Dendritic cell treated with granulocyte-macrophage colony-stimulating factor and Interleukin-4, amounts not matched to agents 40 ng/mL and 50 ng/mL, for 4 days (primary cell): ENCODE results near the gene SUGCT.

Source experiments
- H3K27ac Mint-ChIP-seq: one replicate; pipeline ENCODE4 v1.8.0; 2022; ENCODE audit warnings: mild to moderate bottlenecking, mixed read lengths
- H3K27me3 Mint-ChIP-seq: one replicate; pipeline ENCODE4 v1.8.0; 2022; ENCODE audit warnings: mild to moderate bottlenecking, mixed read lengths
- H3K36me3 Mint-ChIP-seq: one replicate; pipeline ENCODE4 v1.8.0; 2022; ENCODE audit warnings: low read depth, mixed read lengths
- H3K4me1 Mint-ChIP-seq: one replicate; pipeline ENCODE4 v1.8.0; 2022; ENCODE audit warnings: low read depth, mixed read lengths
- H3K4me3 Mint-ChIP-seq: one replicate; pipeline ENCODE4 v1.8.0; 2022; ENCODE audit warnings: mild to moderate bottlenecking, moderate library complexity, mixed read lengths
- H3K9me3 Mint-ChIP-seq: one replicate; pipeline ENCODE4 v1.8.0; 2022; ENCODE audit warnings: mixed read lengths
- intact Hi-C: fragments of 100-400 bp; cut with micrococcal nuclease; formaldehyde crosslinking; loops from one replicate; pipeline ENCODE4 v1.15.0; 2022

Gene SUGCT

DNA sequence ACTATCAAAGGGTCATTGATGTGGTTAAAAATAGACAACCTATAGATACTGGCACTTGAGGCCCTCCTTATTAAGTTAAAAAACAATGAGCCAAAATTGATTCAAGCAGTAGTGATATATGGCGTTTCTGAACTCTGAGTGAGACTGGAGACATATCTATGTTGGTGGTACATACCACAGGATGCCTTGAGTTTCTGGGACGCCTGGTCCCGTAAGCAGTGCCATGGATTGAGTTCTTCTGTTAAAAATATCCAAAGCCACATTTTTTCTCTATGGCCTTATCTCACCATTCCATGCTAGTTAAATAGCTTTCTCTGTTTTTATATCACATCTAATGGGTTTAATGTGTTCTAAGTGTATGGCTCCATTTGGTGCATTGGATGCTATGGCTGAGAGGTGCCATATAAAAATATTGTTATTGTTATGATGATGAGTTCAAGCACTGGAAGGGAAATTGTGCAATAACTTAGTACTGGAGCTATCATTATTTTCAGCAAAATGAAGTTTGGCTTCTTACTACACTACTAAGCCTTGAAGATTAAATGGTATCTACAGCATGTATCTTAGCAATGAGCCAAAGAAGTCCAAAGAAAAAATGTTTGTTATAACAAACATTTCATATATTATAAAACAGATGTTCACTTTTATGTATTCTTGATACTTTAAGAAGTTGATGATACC lies 713.9 kb downstream of the SUGCT start:
- H3K4me3 Mint-ChIP-seq: no peak overlapping the region
- no peak overlapping the region for H3K27ac Mint-ChIP-seq
- H3K27me3 Mint-ChIP-seq: no peaks in the 10 kb centered on the region
- H3K4me1 Mint-ChIP-seq: no peaks in the 10 kb centered on the region
- peaks cover 8% of the 10 kb centered on the region for H3K9me3 Mint-ChIP-seq
- intact Hi-C loops: no loop called here
- H3K36me3 Mint-ChIP-seq: no peaks in the 10 kb centered on the region

DNA sequence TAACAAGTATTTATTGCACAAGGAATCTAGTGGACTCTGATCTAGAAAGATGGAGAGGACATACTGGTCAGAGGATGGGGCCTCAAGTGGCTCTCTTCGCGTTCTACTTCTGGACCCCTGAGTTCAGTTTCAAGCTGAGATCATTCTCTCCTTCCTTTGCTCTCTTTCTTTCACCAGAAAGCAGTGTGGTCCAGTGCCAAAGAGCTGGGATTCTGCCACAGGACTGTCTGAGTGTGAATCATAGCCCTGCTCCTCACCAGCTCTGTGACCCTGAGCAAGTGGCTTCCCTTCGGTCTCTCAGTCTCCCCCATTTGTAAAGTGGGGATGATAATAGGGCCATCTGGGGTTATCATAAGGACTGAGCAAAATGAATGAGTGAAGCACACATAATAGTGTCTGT lies 715.2 kb downstream of the SUGCT start:
- H3K4me3 Mint-ChIP-seq: no peak overlapping the region

DNA sequence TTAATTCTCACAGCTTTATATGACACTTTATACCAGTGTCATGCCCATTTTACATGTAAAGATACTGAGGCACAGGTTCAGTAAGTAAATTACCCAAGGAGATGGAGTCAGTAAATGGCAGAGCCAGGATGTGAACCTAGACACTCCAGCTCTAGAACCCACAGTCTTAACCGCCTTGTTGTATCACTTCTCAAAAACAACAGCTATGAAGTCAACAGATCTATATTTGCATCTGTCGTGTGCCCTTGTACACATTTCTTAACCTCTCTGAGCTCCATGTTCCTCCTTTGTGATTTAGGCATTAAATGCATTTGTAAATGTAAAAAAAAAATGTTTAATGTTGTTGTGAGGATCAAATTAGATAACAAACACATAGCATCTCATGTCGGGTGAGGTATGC lies 716.2 kb downstream of the SUGCT start:
- intact Hi-C loops: no loop called here
- H3K9me3 Mint-ChIP-seq: peaks cover 7% of the 10 kb centered on the region
- no peak overlapping the region for H3K4me3 Mint-ChIP-seq
- no peaks in the 10 kb centered on the region for H3K36me3 Mint-ChIP-seq
- no peak overlapping the region for H3K27ac Mint-ChIP-seq
- H3K4me1 Mint-ChIP-seq: no peaks in the 10 kb centered on the region
- H3K27me3 Mint-ChIP-seq: no peaks in the 10 kb centered on the region

More for the DNA sequence above, 715.2 kb downstream of the SUGCT start:
- no peaks in the 10 kb centered on the region for H3K27me3 Mint-ChIP-seq
- H3K27ac Mint-ChIP-seq: no peak overlapping the region
- H3K36me3 Mint-ChIP-seq: no peaks in the 10 kb centered on the region
- intact Hi-C loops: no loop called here
- peaks cover 6% of the 10 kb centered on the region for H3K9me3 Mint-ChIP-seq
- no peaks in the 10 kb centered on the region for H3K4me1 Mint-ChIP-seq

DNA sequence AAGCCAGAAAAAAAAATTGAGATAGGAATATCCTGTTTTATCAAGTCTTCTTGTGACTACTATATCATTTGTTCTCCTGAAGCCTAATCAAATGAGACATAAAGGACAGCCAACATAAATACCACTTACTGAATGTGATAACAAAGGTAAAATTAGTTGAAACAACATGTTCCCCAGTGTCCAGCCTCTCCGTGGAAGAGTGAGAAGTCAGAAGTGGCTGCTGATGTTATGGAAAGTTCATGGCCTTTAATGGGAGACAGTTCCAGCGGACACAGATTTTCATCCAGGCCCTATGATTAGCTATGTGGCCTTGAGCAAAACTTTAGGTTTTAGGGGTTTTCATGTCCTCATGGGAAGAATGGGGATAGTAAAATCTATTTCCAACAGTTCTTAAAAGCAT lies 724.3 kb downstream of the SUGCT start:
- no peaks in the 10 kb centered on the region for H3K36me3 Mint-ChIP-seq
- H3K27ac Mint-ChIP-seq: no peak overlapping the region
- no peaks in the 10 kb centered on the region for H3K27me3 Mint-ChIP-seq
- no peaks in the 10 kb centered on the region for H3K4me1 Mint-ChIP-seq
- intact Hi-C loops: no loop called here
- peaks cover 6% of the 10 kb centered on the region for H3K9me3 Mint-ChIP-seq
- H3K4me3 Mint-ChIP-seq: no peak overlapping the region

DNA sequence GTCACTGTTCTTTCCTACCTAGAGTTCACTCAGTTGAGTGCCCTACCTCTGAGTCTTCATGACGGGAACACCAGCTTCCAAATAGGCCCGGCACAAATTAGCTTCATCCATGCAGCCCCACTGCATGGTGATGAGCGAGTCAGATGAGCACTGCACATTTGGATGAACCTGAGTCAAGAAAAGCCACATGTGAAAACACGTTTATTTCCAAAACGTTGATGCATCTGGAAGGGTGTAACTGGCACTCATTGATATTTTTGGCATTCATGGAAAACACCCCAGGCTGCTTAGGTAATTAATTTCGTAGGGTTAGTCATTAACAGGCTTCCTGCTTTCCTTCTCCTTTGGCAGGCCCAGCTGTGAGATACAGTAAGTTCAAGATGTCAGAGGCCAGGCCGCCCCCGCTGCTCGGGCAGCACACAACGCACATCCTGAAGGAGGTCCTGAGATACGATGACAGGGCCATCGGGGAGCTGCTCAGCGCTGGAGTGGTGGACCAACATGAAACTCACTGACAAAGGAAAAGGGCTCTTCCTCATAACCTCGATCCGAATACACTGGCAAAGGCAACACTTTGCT lies 725.2 kb downstream of the SUGCT start:
- Mint-ChIP-seq H3K36me3 (no peaks in the 10 kb centered on the region), H3K27me3 (no peaks in the 10 kb centered on the region), H3K4me1 (no peaks in the 10 kb centered on the region), H3K4me3 (no peak overlapping the region), H3K27ac (no peak overlapping the region), H3K9me3 (peaks cover 6% of the 10 kb centered on the region)
- intact Hi-C loops: no loop called here

DNA sequence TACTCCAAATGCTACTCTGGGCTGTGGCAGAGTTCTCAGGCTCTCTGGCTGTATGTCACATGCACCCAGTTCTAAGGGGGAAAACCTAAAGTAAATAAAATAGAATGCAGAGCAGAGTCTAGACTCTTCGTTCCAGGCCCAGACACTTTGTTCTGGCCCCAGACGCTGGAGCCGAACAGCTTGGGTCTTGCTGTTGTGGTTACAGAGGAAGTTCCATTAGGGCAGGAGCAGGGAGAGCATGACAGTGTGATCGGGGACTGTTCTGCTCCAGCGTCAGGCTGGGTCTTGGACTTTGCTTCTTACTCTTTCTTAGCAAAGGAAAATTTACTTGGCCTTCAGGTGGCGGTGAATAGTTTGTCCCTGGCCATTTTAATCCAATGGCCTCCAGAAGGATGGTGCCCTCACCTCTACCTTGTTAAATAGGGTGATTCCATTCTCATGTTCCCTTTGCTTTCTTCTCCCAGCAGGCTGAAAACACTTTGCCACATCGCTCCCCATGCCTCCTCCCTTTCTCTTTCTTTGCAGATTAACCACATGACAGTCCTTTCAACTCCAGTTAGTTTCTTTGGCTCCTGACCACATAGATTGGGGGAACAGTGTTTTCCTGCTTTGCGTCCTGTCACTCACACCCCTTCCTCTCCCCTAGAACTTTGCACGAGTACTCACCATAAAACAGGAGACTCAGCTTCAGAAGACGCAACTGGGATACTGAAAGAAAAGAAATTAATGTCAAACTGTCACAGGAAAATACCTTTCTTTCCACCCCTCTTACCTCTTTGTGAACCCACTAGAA lies 730.8 kb downstream of the SUGCT start:
- Mint-ChIP-seq H3K27me3 (no peaks in the 10 kb centered on the region), H3K4me1 (no peaks in the 10 kb centered on the region), H3K36me3 (no peaks in the 10 kb centered on the region), H3K27ac (no peak overlapping the region), H3K4me3 (no peak overlapping the region), H3K9me3 (peaks cover 10% of the 10 kb centered on the region)
- intact Hi-C loops: no loop called here

DNA sequence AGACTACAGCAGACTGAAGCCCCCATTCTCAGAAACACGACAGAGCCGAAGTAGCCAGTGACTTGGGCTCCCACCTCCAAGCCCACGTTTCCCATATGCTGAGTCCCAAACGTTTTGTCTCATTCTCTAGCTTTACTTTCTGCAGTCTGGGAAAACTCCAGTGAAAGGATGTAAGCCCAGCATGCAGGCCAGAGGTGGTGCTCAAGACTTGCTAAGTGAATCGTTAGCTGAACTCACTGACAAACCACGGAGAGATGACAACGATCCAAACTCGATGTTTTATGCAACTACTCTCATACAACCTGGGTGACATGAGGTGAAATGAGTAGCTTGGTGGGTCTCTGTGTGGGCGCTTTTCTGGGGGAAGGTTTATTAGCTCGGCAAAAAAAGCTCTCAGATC lies 731.8 kb downstream of the SUGCT start:
- Mint-ChIP-seq H3K36me3 (no peaks in the 10 kb centered on the region), H3K27me3 (no peaks in the 10 kb centered on the region), H3K9me3 (peaks cover 20% of the 10 kb centered on the region), H3K4me1 (no peaks in the 10 kb centered on the region), H3K4me3 (no peak overlapping the region), H3K27ac (no peak overlapping the region)
- intact Hi-C loops: no loop called here

DNA sequence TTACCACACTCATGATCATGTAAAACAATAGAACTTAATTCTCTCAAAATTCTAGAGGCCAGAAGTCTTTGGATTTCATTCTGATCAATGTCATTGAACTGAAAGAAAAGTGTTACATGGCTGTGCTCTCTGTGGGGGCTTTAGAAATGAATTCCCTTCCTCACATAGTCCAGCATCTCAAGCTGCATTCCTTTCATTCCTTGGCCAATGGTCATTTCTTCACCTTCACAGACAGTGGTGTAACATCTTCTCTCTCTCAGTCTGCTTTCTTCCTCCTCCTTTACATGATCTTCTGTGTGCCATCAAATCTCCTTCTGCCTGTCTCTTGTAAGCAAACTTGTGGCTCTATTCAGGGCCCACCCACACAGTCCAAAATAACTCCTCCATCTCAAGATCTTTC lies 735.3 kb downstream of the SUGCT start:
- H3K27me3 Mint-ChIP-seq: no peaks in the 10 kb centered on the region
- intact Hi-C loops: no loop called here
- H3K9me3 Mint-ChIP-seq: peaks cover 24% of the 10 kb centered on the region

DNA sequence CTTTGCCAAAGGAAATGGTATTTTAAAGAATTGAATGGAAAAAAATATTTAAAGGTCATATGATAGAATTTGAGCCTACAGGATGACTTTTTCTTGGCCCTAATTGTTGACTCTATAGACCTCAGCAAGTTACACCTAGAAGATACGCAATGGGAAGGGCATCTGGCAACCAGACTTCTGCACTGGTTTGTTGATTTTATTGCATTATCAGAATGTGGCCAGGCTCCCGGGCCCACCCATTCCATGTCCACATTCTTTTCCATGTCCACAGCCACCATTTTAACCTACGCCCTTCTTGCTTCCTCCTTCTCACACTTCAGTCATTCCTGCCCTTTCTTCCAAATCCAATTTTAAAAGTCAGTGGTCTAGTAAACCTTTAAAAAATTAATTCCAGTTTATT lies 738.4 kb downstream of the SUGCT start:
- Mint-ChIP-seq H3K4me3 (no peak overlapping the region), H3K36me3 (no peaks in the 10 kb centered on the region), H3K27me3 (no peaks in the 10 kb centered on the region), H3K4me1 (no peaks in the 10 kb centered on the region), H3K27ac (no peak overlapping the region), H3K9me3 (peaks cover 32% of the 10 kb centered on the region)
- intact Hi-C loops: no loop called here

More for the DNA sequence above, 735.3 kb downstream of the SUGCT start:
- Mint-ChIP-seq H3K27ac (no peak overlapping the region), H3K4me1 (no peaks in the 10 kb centered on the region), H3K36me3 (no peaks in the 10 kb centered on the region), H3K4me3 (no peak overlapping the region)

DNA sequence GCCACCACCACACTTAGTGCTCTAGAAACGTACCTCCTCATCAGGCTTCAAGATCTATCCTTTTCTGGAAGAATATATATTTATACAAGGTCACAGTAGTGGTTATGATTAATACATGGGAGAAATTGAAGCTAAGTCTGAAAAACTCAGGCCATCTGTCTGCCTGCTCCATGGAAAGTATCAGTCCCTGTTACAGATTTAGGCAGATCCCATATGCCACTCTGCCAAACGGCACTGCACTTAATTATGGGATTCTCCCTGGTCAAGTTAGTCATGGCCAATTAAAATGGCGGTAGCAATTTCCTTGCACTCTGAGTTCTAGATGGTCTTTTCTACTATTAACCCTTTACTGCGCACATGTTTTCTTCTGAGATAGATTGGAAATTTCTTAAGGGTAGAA lies 740.0 kb downstream of the SUGCT start:
- Mint-ChIP-seq H3K9me3 (peaks cover 32% of the 10 kb centered on the region), H3K4me1 (no peaks in the 10 kb centered on the region), H3K27ac (no peak overlapping the region), H3K36me3 (no peaks in the 10 kb centered on the region), H3K4me3 (no peak overlapping the region), H3K27me3 (no peaks in the 10 kb centered on the region)
- intact Hi-C loops: no loop called here

DNA sequence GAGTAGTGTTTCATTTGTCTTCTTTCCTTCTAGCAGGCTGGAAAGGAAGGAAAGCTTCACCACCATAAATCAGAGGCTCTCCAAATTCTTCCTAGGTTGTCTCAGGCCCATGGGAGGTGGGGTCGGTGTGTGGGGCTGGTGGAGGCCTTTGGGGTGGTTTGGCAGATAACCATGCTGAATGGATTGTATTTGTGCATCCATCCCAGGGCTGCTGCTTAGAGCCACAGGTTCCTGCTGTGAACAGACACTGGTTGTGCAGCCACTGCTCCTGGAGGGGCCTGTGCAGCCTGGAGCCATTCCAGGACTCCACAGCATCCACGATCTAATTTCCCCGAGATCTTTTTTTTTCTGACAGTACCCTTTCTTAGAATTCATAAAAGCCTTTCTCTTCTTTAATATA lies 741.8 kb downstream of the SUGCT start:
- Mint-ChIP-seq H3K9me3 (peaks cover 24% of the 10 kb centered on the region), H3K4me3 (no peak overlapping the region), H3K27me3 (no peaks in the 10 kb centered on the region), H3K4me1 (no peaks in the 10 kb centered on the region), H3K36me3 (no peaks in the 10 kb centered on the region), H3K27ac (no peak overlapping the region)
- intact Hi-C loops: no loop called here

DNA sequence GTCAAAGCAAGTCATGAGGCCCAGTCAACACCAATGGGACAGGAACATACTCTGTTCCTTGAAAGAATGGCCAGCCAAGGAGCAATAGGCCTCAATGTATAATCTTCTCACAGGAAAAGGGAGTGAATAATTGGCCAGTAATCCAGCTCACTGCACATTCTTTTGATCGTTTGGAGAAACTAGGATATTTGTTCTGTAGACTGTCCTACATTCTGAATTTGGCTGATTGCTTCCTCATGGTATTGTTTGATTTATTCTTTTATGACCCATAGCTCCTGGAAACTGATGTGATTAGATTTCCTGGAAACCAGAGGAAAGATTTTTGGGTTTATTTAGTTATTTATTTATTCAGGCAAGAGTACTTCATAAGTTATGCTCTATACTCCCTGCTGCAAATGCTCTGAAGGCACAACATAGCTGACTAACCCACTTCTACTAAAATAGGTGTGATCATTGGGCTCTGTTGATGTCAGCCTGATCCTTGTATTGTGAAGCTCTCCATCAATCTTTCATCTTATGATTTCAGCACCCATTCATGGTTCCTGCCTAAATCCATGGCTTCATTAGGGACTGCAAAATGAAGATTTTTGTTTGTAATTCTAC lies 745.2 kb downstream of the SUGCT start:
- peaks cover 19% of the 10 kb centered on the region for H3K9me3 Mint-ChIP-seq
- no peaks in the 10 kb centered on the region for H3K27me3 Mint-ChIP-seq

DNA sequence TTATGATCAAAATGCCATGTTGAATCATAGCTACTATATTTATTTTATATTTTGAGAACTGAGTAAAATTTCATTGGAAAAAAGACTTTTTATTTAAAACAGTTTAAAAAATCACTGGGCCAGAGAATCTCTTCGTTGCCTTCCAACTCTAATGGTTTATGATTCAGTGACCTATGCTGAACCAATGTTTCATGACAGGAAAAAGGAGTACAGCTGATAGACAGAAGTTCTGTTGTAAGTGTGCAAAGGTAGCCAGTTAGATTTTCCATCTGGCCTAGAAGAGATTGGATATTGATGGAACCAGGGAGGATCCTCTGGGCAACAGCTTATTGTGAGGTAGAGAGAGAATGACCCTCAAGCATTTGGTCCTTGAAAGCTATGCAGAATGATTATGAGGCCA lies 745.8 kb downstream of the SUGCT start:
- Mint-ChIP-seq H3K27ac (no peak overlapping the region), H3K4me3 (no peak overlapping the region), H3K4me1 (no peaks in the 10 kb centered on the region), H3K9me3 (peaks cover 20% of the 10 kb centered on the region), H3K36me3 (no peaks in the 10 kb centered on the region), H3K27me3 (no peaks in the 10 kb centered on the region)
- intact Hi-C loops: no loop called here

More for the DNA sequence above, 745.2 kb downstream of the SUGCT start:
- Mint-ChIP-seq H3K4me1 (no peaks in the 10 kb centered on the region), H3K36me3 (no peaks in the 10 kb centered on the region), H3K27ac (no peak overlapping the region), H3K4me3 (no peak overlapping the region)
- intact Hi-C loops: no loop called here

DNA sequence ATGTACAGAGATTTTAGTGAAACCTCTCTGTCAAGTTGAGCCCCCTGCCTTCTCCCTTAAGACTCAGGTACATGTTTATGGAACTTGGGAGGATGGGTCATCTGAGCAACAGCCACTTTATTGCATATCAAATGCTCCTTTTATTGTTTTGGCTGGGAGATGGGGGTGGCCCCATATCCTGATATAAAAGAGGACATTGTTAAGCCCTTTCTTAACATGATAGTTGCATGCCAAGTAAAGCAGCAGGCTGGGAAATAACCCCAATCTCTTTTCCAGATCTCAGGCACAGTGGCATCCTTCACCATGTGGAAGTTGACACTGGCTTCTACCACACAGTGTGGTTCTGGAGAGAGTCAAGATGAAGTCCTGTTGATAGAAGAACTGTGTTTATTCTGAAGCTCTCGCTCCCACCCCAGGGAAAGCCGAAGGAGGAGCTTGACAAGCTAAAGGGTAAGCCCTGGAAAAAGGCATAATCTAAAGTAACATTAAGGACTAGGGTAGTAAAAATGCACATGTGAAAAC lies 746.7 kb downstream of the SUGCT start:
- H3K4me1 Mint-ChIP-seq: no peaks in the 10 kb centered on the region
- peaks cover 29% of the 10 kb centered on the region for H3K9me3 Mint-ChIP-seq
- intact Hi-C loops: no loop called here
- H3K4me3 Mint-ChIP-seq: no peak overlapping the region
- no peaks in the 10 kb centered on the region for H3K27me3 Mint-ChIP-seq
- H3K27ac Mint-ChIP-seq: no peak overlapping the region
- H3K36me3 Mint-ChIP-seq: no peaks in the 10 kb centered on the region
